K562 (cell line): Measurements from ENCODE around the gene FOXK2. TPM values are rescaled to one million over a fixed set of nuclear protein-coding genes. Genes with fewer than 3 reads are reported as not detected.
A peak's percentile ranks its signal among the peaks of the same experiment; 100 is the strongest.

Experiments
- FIP1L1 ChIP-seq: fragments of 200-400 bp; formaldehyde crosslinking; IDR thresholded peaks from 2 replicates; pipeline ENCODE4 v1.6.1; 2018; ENCODE audit warnings: mild to moderate bottlenecking, low read depth, low read length; ENCODE audit not compliant: poor library complexity, severe bottlenecking
- NEUROD1 ChIP-seq: fragments of 150-350 bp; IDR thresholded peaks from 2 replicates; pipeline ENCODE4 v1.6.1; 2014; ENCODE audit warnings: borderline replicate concordance, low read length, low read depth; ENCODE audit not compliant: partially characterized antibody
- NFE2L1 ChIP-seq: fragments of 450-650 bp; IDR thresholded peaks from 2 replicates; pipeline ENCODE4 v1.6.1; 2016; ENCODE audit warnings: missing genetic modification characterization, low read depth, mild to moderate bottlenecking, missing compliant biosample characterization, moderate library complexity, borderline replicate concordance
- RB1 ChIP-seq: fragments of 450-650 bp; IDR thresholded peaks from 2 replicates; pipeline ENCODE4 v1.6.1; 2017; ENCODE audit warnings: low read depth, mild to moderate bottlenecking
- STAT5A ChIP-seq: IDR thresholded peaks from 2 replicates; pipeline ENCODE4 v1.6.1; 2012; ENCODE audit warnings: low read length, inconsistent platforms, borderline replicate concordance
- ZBTB17 ChIP-seq: fragments of 450-650 bp; formaldehyde crosslinking; IDR thresholded peaks from 2 replicates; pipeline ENCODE4 v1.4.0; 2020; ENCODE audit warnings: mild to moderate bottlenecking
- ZNF77 ChIP-seq: fragments of 250-450 bp; sonication (Bioruptor Pico); IDR thresholded peaks from 2 replicates; pipeline ENCODE4 v1.5.0; 2020
- polyA plus RNA-seq, 8 experiments: library from polyadenylated mRNA; depleted of rRNA in 4 of 8; stranded (reverse) in 5 of 8; unstranded in 3 of 8; fragments of >200 nt; fragmentation: Nextera tagmentation in 2 of 8; fragmentation: Illumina TruSeq in 1 of 8; extraction: Ambion mirVana in 2 of 8; extraction: Trizol in 1 of 8; gene quantifications; 2 replicates each; pipeline versions ENCODE4 v1.2.1 to v1.2.3, GENCODE V29; 2011 to 2014; ENCODE audit warnings: inconsistent platforms in 1 of 8, missing spikeins in 1 of 8
- total RNA-seq, 7 experiments: library from RNA; depleted of rRNA in 6 of 7; stranded (reverse); fragments of >200 nt in 6 of 7; fragmentation: Illumina TruSeq in 2 of 7; extraction: Trizol in 2 of 7; gene quantifications; 2 replicates each; pipeline versions ENCODE4 v1.2.1 to v1.2.3, GENCODE V29; 2011 to 2021; ENCODE audit warnings: low replicate concordance in 1 of 7
- TF ChIP-seq, protein P1 (sequence below): fragments of 250-450 bp; sonication (Bioruptor Pico); IDR thresholded peaks from 2 replicates; pipeline ENCODE4 v1.5.0; 2021
- TF ChIP-seq, protein P2 (sequence below): fragments of 250-450 bp; sonication (Bioruptor Pico); IDR thresholded peaks from 2 replicates; pipeline ENCODE4 v1.5.0; 2021; ENCODE audit warnings: mild to moderate bottlenecking, borderline replicate concordance
- TF ChIP-seq, protein P3 (sequence below): fragments of 250-450 bp; sonication (Bioruptor Pico); IDR thresholded peaks from 2 replicates; pipeline ENCODE4 v1.5.0; 2021; ENCODE audit warnings: mild to moderate bottlenecking, moderate library complexity
- TF ChIP-seq, protein P4 (sequence below), 2 experiments: fragments of 450-650 bp; conservative IDR thresholded peaks; 2 replicates each; pipeline ENCODE4 v1.6.1; 2017; ENCODE audit warnings: mild to moderate bottlenecking in 2 of 2, moderate library complexity in 2 of 2

FOXK2 gene
- total and polyA plus RNA-seq, 9 of the 15 experiments (the other 6 are each of a cell fraction or from before 2014, with no cell fraction given), result 3.0 to 86.0 (median 44.1) TPM

DNA sequence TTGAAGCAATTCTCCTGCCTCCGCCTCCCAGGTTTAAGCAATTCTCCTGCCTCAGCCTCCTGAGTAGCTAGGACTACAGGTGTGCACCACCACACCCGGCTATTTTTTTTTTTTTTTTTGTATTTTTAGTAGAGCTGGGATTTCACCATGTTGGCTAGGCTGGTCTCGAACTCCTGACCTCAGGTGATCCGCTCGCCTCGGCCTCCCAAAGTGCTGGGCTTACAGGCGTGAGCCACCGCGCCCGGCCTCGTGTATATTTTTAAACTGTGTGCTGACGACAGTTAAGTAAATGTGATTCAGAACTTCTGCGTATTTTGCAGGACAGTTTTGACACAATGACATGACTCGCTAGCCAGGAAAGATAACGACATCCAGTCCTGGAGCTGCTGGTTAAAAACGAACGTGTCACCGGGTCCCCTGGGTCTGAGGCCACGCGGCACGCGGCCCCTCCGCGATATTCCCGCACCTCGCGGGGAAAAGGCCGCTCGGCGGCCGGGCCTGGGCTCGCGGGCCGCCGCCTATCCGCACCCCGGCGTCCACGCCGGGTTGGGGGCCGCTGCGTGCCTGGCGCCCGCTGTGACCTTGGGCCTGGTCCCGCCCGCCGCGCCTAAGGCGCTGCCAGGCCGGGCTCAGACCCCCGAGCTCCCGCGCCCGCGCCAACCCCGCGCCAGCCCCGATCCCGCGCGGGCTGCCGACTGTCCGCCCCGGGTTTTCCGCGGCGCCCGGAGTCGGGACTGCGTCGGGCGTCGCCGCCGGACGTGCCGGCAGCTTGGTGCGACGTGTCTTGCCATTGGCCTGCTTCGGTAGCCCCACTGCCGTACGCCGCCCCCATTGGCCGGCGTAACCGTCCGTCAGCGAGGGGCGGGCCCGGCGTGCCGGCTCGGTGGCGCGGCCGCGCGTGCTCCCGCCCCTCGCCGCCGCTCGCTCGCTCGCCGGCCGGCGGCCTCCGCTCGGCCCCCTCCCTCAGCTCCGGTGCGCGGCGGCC lies at the start of gene FOXK2 (continued):
- TF ChIP-seq, protein P1, sequence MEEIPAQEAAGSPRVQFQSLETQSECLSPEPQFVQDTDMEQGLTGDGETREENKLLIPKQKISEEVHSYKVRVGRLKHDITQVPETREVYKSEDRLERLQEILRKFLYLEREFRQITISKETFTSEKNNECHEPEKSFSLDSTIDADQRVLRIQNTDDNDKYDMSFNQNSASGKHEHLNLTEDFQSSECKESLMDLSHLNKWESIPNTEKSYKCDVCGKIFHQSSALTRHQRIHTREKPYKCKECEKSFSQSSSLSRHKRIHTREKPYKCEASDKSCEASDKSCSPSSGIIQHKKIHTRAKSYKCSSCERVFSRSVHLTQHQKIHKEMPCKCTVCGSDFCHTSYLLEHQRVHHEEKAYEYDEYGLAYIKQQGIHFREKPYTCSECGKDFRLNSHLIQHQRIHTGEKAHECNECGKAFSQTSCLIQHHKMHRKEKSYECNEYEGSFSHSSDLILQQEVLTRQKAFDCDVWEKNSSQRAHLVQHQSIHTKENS (CRISPR knock-in tag), result no peak
- no peak for TF ChIP-seq STAT5A
- TF ChIP-seq ZBTB17 (CRISPR knock-in tag), result no peak
- TF ChIP-seq, protein P2, sequence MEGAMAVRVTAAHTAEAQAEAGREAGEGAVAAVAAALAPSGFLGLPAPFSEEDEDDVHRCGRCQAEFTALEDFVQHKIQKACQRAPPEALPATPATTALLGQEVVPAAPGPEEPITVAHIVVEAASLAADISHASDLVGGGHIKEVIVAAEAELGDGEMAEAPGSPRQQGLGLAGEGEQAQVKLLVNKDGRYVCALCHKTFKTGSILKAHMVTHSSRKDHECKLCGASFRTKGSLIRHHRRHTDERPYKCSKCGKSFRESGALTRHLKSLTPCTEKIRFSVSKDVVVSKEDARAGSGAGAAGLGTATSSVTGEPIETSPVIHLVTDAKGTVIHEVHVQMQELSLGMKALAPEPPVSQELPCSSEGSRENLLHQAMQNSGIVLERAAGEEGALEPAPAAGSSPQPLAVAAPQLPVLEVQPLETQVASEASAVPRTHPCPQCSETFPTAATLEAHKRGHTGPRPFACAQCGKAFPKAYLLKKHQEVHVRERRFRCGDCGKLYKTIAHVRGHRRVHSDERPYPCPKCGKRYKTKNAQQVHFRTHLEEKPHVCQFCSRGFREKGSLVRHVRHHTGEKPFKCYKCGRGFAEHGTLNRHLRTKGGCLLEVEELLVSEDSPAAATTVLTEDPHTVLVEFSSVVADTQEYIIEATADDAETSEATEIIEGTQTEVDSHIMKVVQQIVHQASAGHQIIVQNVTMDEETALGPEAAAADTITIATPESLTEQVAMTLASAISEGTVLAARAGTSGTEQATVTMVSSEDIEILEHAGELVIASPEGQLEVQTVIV, result peak; percentile 66; the same call in 1 of the 2 replicates
- TF ChIP-seq FIP1L1, result peak; percentile 57
- TF ChIP-seq, protein P3, sequence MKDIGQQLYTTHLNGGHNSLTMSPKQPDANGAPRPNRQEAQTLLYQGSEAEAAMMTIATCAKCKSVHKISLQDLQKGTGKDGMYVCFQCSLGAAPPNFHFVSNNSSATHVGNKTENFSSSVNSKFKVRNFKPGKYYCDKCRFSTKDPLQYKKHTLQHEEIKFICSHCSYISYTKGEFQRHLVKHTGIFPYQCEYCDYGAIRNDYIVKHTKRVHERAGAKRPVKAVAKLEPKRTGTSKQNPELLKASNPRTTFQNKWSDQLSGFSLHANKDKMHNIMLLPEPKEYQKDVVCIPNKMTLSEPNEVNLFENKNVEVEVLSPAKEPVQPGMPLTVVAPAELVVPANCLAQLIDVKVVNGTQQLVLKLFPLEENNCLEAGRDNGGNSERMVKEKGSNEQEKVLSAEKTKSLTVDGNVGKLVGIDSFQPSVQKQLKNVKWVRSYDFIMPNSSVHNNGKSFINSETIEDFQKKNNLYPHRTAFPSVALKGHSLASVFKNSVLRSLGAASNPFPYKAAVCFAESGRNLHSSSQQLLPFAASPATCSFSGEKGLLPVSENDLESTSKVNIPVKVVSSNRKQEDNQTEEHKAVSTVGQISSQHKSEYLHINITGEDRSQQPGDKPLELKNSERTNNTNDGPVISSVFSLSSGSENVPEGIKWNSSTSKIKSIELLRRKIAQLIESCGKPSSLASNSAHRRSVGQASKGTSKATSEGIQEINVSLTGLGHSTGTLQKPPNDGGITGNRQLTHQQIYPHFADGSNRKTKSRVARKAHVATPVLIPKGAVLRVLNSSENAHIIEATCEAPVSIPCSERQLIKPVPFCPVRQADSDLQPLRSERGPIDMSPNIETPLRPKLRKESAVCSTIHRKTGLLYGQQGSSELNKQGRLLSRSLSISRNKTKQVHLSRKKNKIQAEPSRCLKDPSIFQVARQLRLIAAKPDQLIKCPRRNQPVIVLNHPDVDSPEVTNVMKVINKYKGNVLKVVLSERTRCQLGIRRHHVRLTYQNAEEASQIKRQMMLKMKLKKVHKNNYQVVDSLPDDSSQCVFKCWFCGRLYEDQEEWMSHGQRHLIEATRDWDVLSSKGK (CRISPR knock-in tag), result no peak
- no peak for TF ChIP-seq NFE2L1 (tag)
- TF ChIP-seq NEUROD1, result peak; percentile 95
- TF ChIP-seq ZNF77 (CRISPR knock-in tag), result no peak
- TF ChIP-seq, protein P4, sequence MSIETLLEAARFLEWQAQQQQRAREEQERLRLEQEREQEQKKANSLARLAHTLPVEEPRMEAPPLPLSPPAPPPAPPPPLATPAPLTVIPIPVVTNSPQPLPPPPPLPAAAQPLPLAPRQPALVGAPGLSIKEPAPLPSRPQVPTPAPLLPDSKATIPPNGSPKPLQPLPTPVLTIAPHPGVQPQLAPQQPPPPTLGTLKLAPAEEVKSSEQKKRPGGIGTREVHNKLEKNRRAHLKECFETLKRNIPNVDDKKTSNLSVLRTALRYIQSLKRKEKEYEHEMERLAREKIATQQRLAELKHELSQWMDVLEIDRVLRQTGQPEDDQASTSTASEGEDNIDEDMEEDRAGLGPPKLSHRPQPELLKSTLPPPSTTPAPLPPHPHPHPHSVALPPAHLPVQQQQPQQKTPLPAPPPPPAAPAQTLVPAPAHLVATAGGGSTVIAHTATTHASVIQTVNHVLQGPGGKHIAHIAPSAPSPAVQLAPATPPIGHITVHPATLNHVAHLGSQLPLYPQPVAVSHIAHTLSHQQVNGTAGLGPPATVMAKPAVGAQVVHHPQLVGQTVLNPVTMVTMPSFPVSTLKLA (conservative IDR thresholded peaks at IDR 0.05), result peak; percentile 58 to 87
- peak; percentile 97 for TF ChIP-seq RB1
